Loucy (cell line): ENCODE results near the gene PPHLN1.
"Not testable (repeated sequence)": the region's sequence is repeated elsewhere in the genome, so short reads cannot be mapped to it uniquely, and the experiment has no call there.

Experiments used
- H2AFZ ChIP-seq: fragments of 200-600 bp; sonication (generic); 2 replicates; pipeline ENCODE4 v1.6.0; 2016; ENCODE audit warnings: antibody characterized with exemption, mild to moderate bottlenecking, low read length, moderate library complexity
- H3F3A ChIP-seq: fragments of 200-600 bp; 2 replicates; pipeline ENCODE4 v1.6.0; 2016; ENCODE audit warnings: antibody characterized with exemption, low read depth, mild to moderate bottlenecking
- H3K27me3 ChIP-seq: fragments of 200-600 bp; sonication (generic); 2 replicates; pipeline ENCODE4 v1.6.1; 2014; ENCODE audit warnings: low read length, mild to moderate bottlenecking; ENCODE audit not compliant: insufficient read depth, poor library complexity, severe bottlenecking
- H3K36me3 ChIP-seq: fragments of 200-600 bp; sonication (generic); 2 replicates; pipeline ENCODE4 v1.6.1; 2016; ENCODE audit warnings: low read length; ENCODE audit not compliant: insufficient read depth
- H3K4me1 ChIP-seq: fragments of 200-600 bp; sonication (generic); 2 replicates; pipeline ENCODE4 v1.5.1; 2014; ENCODE audit warnings: low read length, mild to moderate bottlenecking; ENCODE audit not compliant: insufficient read depth, poor library complexity, severe bottlenecking
- H3K4me2 ChIP-seq: fragments of 200-600 bp; sonication (generic); 2 replicates; pipeline ENCODE4 v1.6.0; 2014; ENCODE audit warnings: antibody characterized with exemption, low read length, low read depth, mild to moderate bottlenecking; ENCODE audit not compliant: poor library complexity, severe bottlenecking
- H3K4me3 ChIP-seq: fragments of 200-600 bp; sonication (generic); 2 replicates; pipeline ENCODE4 v1.5.1; 2014; ENCODE audit warnings: low read length, mild to moderate bottlenecking, mixed read lengths; ENCODE audit not compliant: poor library complexity, severe bottlenecking
- H3K79me2 ChIP-seq: fragments of 200-600 bp; sonication (generic); 2 replicates; pipeline ENCODE4 v1.6.1; 2014; ENCODE audit warnings: low read length; ENCODE audit not compliant: insufficient read depth
- H3K9ac ChIP-seq: fragments of 200-600 bp; sonication (generic); 2 replicates; pipeline ENCODE4 v1.6.0; 2014; ENCODE audit warnings: mild to moderate bottlenecking, low read depth, low read length, moderate library complexity; ENCODE audit not compliant: poor library complexity, severe bottlenecking
- H3K9me2 ChIP-seq: fragments of 200-600 bp; sonication (generic); replicated peaks from 2 replicates; pipeline ENCODE4 v1.6.1; 2016; ENCODE audit warnings: low read depth, low read length, mixed read lengths
- H3K9me3 ChIP-seq: fragments of 200-600 bp; sonication (generic); 2 replicates; pipeline ENCODE4 v1.6.1; 2014; ENCODE audit warnings: mild to moderate bottlenecking, antibody characterized with exemption, low read length, low read depth; ENCODE audit not compliant: insufficient read depth
- H4K20me1 ChIP-seq: fragments of 200-600 bp; sonication (generic); 2 replicates; pipeline ENCODE4 v1.6.0; 2014; ENCODE audit warnings: antibody characterized with exemption, low read length, mild to moderate bottlenecking; ENCODE audit not compliant: insufficient read depth, poor library complexity, severe bottlenecking
- CTCF ChIP-seq: fragments of 200-600 bp; sonication (generic); conservative IDR thresholded peaks from 2 replicates; pipeline ENCODE4 v1.5.1; 2014; ENCODE audit warnings: mild to moderate bottlenecking, antibody characterized with exemption, low read length
- EZH2phosphoT487 ChIP-seq: fragments of 200-600 bp; IDR thresholded peaks from 2 replicates; pipeline ENCODE4 v1.6.1; 2018; ENCODE audit warnings: antibody characterized with exemption, mild to moderate bottlenecking, moderate library complexity, borderline replicate concordance

PPHLN1 gene

GRCh38 chr12:42342028-42342427, 16.1 kb downstream of the PPHLN1 start:
- no peaks in the 10 kb centered on the region for H3K9me2 ChIP-seq
- TF ChIP-seq CTCF (no peak), EZH2phosphoT487 (no peak)
- peaks cover 74% of the 10 kb centered on the region for H4K20me1 ChIP-seq
- H3K4me2 ChIP-seq = no peak overlapping the region
- H3K4me1 ChIP-seq = peaks cover 15% of the 10 kb centered on the region
- H3F3A ChIP-seq = no peaks in the 10 kb centered on the region
- H3K27me3 ChIP-seq = no peaks in the 10 kb centered on the region
- H3K79me2 ChIP-seq = peaks cover 86% of the 10 kb centered on the region
- no peaks in the 10 kb centered on the region for H3K9me3 ChIP-seq
- no peak overlapping the region for H3K9ac ChIP-seq
- H3K4me3 ChIP-seq = no peak overlapping the region
- H3K36me3 ChIP-seq = peaks cover 24% of the 10 kb centered on the region; the same call in 1 of the 2 replicates
- H2AFZ ChIP-seq = no peak overlapping the region

- Histone ChIP-seq H3F3A (no peaks in the 10 kb centered on the region), H3K9me3 (no peaks in the 10 kb centered on the region), H3K36me3 (peaks cover 22% of the 10 kb centered on the region; the same call in 1 of the 2 replicates), H3K4me3 (no peak overlapping the region), H3K9me2 (no peaks in the 10 kb centered on the region), H3K79me2 (peaks cover 84% of the 10 kb centered on the region), H3K9ac (no peak overlapping the region), H3K4me1 (peaks cover 6% of the 10 kb centered on the region), H4K20me1 (peaks cover 74% of the 10 kb centered on the region), H3K27me3 (no peaks in the 10 kb centered on the region), H3K4me2 (no peak overlapping the region), H2AFZ (no peak overlapping the region)
- TF ChIP-seq EZH2phosphoT487 (no peak), CTCF (no peak)
Measured at GRCh38 chr12:42343721-42344120, 17.8 kb downstream of the PPHLN1 start.

GRCh38 chr12:42346403-42347002, 20.5 kb downstream of the PPHLN1 start:
- Histone ChIP-seq H3K4me1 (no peaks in the 10 kb centered on the region), H3K27me3 (no peaks in the 10 kb centered on the region), H3K4me2 (no peak overlapping the region), H3K9me3 (no peaks in the 10 kb centered on the region), H3K4me3 (no peak overlapping the region), H3K79me2 (peaks cover 76% of the 10 kb centered on the region), H2AFZ (no peak overlapping the region), H4K20me1 (peaks cover 57% of the 10 kb centered on the region), H3K9ac (no peak overlapping the region), H3K36me3 (peaks cover 27% of the 10 kb centered on the region; the same call in 1 of the 2 replicates), H3K9me2 (no peaks in the 10 kb centered on the region), H3F3A (no peaks in the 10 kb centered on the region)
- no peak for TF ChIP-seq EZH2phosphoT487
- no peak for TF ChIP-seq CTCF

- peaks cover 29% of the 10 kb centered on the region for H3K36me3 ChIP-seq
- H4K20me1 ChIP-seq = peaks cover 35% of the 10 kb centered on the region
- H3K79me2 ChIP-seq = peaks cover 56% of the 10 kb centered on the region
Measured at GRCh38 chr12:42349119-42350020, 23.4 kb downstream of the PPHLN1 start.

GRCh38 chr12:42350021-42350407, 24.0 kb downstream of the PPHLN1 start:
- not testable (repeated sequence) for H3K4me1 ChIP-seq, H3K9me3 ChIP-seq, H3K9me2 ChIP-seq, H3K27me3 ChIP-seq, H3K9ac ChIP-seq, H3K4me3 ChIP-seq, H3F3A ChIP-seq, H3K4me2 ChIP-seq, H2AFZ ChIP-seq
- peaks cover 55% of the 10 kb centered on the region for H3K79me2 ChIP-seq
- peaks cover 34% of the 10 kb centered on the region for H3K36me3 ChIP-seq
- H4K20me1 ChIP-seq = peaks cover 30% of the 10 kb centered on the region

More at GRCh38 chr12:42349119-42350020, 23.4 kb downstream of the PPHLN1 start:
- H3K9me2 ChIP-seq, H3K9ac ChIP-seq, H3K4me3 ChIP-seq, H3K27me3 ChIP-seq, H3K4me1 ChIP-seq, H3K9me3 ChIP-seq, H2AFZ ChIP-seq, H3F3A ChIP-seq, H3K4me2 ChIP-seq: not testable (repeated sequence)
